ENCODE results near the gene SCIN.
"Not testable (repeated sequence)": the region's sequence is repeated elsewhere in the genome, so short reads cannot be mapped to it uniquely, and the experiment has no call there.

Gene SCIN

DNA sequence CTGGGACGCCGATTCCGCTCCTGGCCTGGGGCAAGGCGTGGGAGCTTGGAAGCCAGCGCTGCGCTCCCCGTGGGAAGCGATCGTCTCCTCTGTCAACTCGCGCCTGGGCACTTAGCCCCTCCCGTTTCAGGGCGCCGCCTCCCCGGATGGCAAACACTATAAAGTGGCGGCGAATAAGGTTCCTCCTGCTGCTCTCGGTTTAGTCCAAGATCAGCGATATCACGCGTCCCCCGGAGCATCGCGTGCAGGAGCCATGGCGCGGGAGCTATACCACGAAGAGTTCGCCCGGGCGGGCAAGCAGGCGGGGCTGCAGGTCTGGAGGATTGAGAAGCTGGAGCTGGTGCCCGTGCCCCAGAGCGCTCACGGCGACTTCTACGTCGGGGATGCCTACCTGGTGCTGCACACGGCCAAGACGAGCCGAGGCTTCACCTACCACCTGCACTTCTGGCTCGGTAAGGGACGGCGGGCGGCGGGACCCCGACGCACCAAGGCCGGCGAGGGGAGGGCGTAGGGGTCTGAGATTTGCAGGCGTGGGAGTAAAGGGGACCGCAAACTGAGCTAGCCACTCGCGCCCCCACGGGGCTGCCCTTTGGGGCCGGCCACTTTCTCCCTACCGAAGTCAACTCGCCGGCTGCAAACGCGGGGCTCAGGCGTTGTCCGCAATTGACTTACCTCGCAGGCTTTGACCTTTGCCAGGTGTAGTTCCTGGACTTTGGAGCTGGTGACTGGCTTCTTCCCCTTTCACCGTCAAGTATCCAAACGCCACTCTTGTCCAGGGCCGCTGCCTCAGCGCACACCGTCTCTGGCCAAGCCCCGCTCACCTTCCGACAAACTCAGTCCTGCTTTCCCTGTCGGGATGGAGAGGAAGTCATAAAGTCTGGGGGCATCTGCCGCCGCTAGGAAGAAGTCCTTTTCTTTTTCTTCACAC lies at the start of gene SCIN:
Gene SCIN (plus strand): TSS at position 187 of the 928 bp plus-strand sequence. CDS start 67 bp downstream, at position 254.
- peak within 1 kb of the TSS; percentile 56 for H3K4me3 ChIP-seq (ENCODE audit: low read depth, low read length)
- CTCF ChIA-PET: no interaction called here
- DNase-seq (ENCODE audit: low read depth, low spot score): no peak
- POLR2A ChIA-PET: no interaction called here
- TF ChIP-seq, protein P1, sequence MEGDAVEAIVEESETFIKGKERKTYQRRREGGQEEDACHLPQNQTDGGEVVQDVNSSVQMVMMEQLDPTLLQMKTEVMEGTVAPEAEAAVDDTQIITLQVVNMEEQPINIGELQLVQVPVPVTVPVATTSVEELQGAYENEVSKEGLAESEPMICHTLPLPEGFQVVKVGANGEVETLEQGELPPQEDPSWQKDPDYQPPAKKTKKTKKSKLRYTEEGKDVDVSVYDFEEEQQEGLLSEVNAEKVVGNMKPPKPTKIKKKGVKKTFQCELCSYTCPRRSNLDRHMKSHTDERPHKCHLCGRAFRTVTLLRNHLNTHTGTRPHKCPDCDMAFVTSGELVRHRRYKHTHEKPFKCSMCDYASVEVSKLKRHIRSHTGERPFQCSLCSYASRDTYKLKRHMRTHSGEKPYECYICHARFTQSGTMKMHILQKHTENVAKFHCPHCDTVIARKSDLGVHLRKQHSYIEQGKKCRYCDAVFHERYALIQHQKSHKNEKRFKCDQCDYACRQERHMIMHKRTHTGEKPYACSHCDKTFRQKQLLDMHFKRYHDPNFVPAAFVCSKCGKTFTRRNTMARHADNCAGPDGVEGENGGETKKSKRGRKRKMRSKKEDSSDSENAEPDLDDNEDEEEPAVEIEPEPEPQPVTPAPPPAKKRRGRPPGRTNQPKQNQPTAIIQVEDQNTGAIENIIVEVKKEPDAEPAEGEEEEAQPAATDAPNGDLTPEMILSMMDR (IDR thresholded peaks at IDR 0.05; ENCODE audit: insufficient read depth, low read length, missing control alignments): no peak

DNA sequence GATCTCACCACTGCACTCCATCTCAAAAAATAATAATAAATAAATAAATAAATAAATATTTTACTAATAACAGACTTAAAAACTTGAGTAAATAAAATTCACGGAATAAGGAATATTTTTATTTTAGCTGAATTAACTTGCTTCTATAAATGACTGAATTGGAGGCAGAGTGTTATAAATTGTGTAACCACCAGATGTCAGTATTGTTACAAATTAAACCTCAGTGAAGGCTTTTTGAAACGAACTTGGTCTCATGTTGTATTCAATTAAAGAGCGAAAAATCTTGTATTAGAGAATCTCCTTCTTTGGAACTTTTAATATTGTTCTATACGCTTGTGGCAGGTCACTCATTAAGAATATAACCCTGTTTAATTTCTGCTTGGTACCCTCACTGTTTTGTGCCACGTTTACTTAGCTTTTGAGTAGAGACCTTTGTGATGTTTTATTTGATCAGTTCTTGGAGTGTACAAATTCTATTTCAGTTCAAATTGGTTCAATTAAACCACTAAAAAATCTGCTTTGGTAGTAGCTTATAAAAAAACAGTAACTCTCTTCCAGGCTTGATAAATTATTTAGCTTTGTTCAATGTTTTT lies 45.6 kb upstream of the SCIN start:
- TF ChIP-seq, protein P1 (IDR thresholded peaks at IDR 0.05; ENCODE audit: insufficient read depth, low read length, missing control alignments): peak; percentile 24
- H3K4me3 ChIP-seq (ENCODE audit: low read depth, low read length): no peak overlapping the region
- CTCF ChIA-PET: interaction anchor here (0.5 to 2.5 kb wide), 31 partner anchors 9 to 742 kb away, joined by 3 to 68 read pairs (median 4); a partner anchor contains a TSS
- POLR2A ChIA-PET: no interaction called here
- DNase-seq (ENCODE audit: low read depth, low spot score): peak; percentile 10

GRCh38 chr7:12526693-12527092 lies 43.8 kb upstream of the SCIN start:
- POLR2A ChIA-PET; CTCF ChIA-PET; H3K4me3 ChIP-seq (ENCODE audit: low read depth, low read length); DNase-seq (ENCODE audit: low read depth, low spot score): not testable (repeated sequence)

DNA sequence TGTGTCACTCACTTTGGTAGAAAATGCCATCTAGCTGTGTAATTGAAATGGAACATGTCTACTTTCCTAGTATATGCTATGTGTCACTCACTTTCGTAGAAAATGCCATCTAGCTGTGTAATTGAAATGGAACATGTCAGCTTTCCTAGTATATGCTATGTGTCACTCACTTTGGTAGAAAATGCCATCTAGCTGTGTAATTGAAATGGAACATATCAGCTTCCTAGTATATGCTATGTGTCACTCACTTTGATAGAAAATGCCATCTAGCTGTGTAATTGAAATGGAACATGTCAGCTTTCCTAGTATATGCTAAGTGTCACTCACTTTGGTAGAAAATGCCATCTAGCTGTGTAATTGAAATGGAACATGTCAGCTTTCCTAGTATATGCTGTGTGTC lies 42.9 kb upstream of the SCIN start:
- H3K4me3 ChIP-seq (ENCODE audit: low read depth, low read length); DNase-seq (ENCODE audit: low read depth, low spot score); POLR2A ChIA-PET: not testable (repeated sequence)
- CTCF ChIA-PET: interaction anchor here (1.5 kb wide), 1 partner anchor 96 kb away, joined by 5 read pairs; no protein-coding TSS in a partner anchor

DNA sequence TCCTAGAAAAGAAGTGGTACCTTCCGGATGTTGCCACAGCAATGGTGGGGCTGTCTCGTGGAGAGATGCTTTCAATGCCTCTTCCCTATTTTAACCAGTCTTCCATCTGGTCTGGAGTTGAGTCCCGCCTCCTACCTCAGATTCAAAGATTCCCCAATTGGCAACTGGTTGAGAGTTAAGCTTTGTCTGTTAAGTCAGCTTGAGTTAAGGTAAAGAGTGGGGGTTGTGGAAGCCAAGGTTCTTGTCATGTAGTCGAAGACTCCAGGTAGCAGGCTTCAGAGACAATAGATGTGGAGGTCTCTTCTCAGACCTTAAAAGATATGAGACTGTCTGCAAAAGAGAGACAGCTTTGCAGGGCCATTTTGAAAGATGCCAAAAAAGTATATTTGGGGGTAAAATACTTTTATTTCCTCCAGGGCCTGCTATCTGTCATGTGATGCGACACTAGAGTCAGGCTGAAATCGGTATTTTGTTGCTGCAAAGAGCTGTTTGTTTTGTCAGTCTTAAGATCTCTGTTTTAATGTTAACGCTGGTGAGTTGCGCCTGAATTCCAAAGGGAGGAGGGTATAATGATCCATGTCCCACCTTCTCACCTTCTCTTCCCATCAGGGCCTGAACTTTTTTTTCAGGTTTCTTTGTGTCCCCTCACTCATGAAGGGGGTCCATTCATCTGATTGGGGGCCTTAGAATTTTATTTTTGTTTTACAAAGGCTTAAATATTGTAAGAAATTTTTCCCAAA lies 40.4 kb upstream of the SCIN start:
- TF ChIP-seq, protein P1 (IDR thresholded peaks at IDR 0.05; ENCODE audit: insufficient read depth, low read length, missing control alignments): no peak
- H3K4me3 ChIP-seq (ENCODE audit: low read depth, low read length): no peak overlapping the region
- ChIA-PET POLR2A (no interaction called here), CTCF (no interaction called here)
- no peak for DNase-seq (ENCODE audit: low read depth, low spot score)

GRCh38 chr7:12531784-12532183 lies 38.7 kb upstream of the SCIN start:
- ChIA-PET CTCF (interaction anchor here (1.0 kb wide), 1 partner anchor 104 kb away, joined by 3 read pairs; no protein-coding TSS in a partner anchor), POLR2A (no interaction called here)
- H3K4me3 ChIP-seq (ENCODE audit: low read depth, low read length): no peak overlapping the region
- TF ChIP-seq, protein P1 (IDR thresholded peaks at IDR 0.05; ENCODE audit: insufficient read depth, low read length, missing control alignments): no peak
- DNase-seq (ENCODE audit: low read depth, low spot score): no peak

GRCh38 chr7:12534046-12534445 lies 36.5 kb upstream of the SCIN start:
- POLR2A ChIA-PET: no interaction called here
- DNase-seq (ENCODE audit: low read depth, low spot score): no peak
- H3K4me3 ChIP-seq (ENCODE audit: low read depth, low read length): no peak overlapping the region
- CTCF ChIA-PET: no interaction called here
- TF ChIP-seq, protein P1 (IDR thresholded peaks at IDR 0.05; ENCODE audit: insufficient read depth, low read length, missing control alignments): no peak

All from AG04449 (cell line).